HCT116 (cell line): ENCODE measurements around the gene CLASP1. TPM values are rescaled to one million over a fixed set of nuclear protein-coding genes. Genes with fewer than 3 reads are reported as not detected.
A peak's percentile ranks its signal among the peaks of the same experiment; 100 is the strongest.

Experiments
- ATAC-seq: fragments of 200-7000 bp; cut with Tn5 transposase; 2 replicates; pipeline ENCODE4 v1.9.1; 2020; ENCODE audit warnings: mild to moderate bottlenecking, moderate library complexity
- BruUV-seq: library from RNA; stranded (reverse); fragments of 400-500 nt; replicated peaks from 2 replicates; lab custom pipeline; 2021; lab: Mats Ljungman, UMichigan
- CTCF ChIA-PET: fragments of 300-600 bp; sonication (Branson Sonifier 250); formaldehyde crosslinking; loops from one replicate; lab custom pipeline; 2021; ENCODE audit warnings: antibody characterized with exemption; lab: Charles Lee
- POLR2A ChIA-PET: fragments of 300-600, 350-600 bp; sonication (Branson Sonifier 250); formaldehyde crosslinking; loops from one replicate; lab custom pipeline; 2021; ENCODE audit warnings: antibody characterized with exemption; lab: Charles Lee
- RAD21 ChIA-PET, 2 experiments: fragments of 300-600 bp; sonication (Branson Sonifier 250); formaldehyde crosslinking; loops; one replicate each; lab custom pipeline; 2023; ENCODE audit warnings: low total read pairs in 2 of 2; ENCODE audit not compliant: uncharacterized antibody in 2 of 2, unreplicated experiment in 2 of 2, low non-redundant PET in 1 of 2; lab: Charles Lee
- DNase-seq: peaks from one replicate; pipeline ENCODE4 v3.0.0-alpha.2; 2010; ENCODE audit warnings: low read depth, low spot score
- H2AFZ ChIP-seq: fragments of 200-600 bp; shearing (Covaris generic), sonication (generic); 2 replicates; pipeline ENCODE4 v1.6.1; 2017; ENCODE audit warnings: low read depth, mixed run types, mixed read lengths, antibody characterized with exemption, low read length; ENCODE audit not compliant: poor library complexity, severe bottlenecking
- H3K27ac ChIP-seq: 2 replicates; pipeline ENCODE4 v1.5.1; 2012; ENCODE audit warnings: low read depth, low read length
- H3K27me3 ChIP-seq: fragments of 200-600 bp; sonication (generic); 2 replicates; pipeline ENCODE4 v1.6.1; 2016; ENCODE audit warnings: mixed run types, low read length, mixed read lengths; ENCODE audit not compliant: insufficient read depth
- H3K36me3 ChIP-seq, 2 experiments: fragments of 200-500 bp in 1 of 2; fragments of 200-600 bp in 1 of 2; sonication (Bioruptor generic) in 1 of 2; sonication (generic) in 1 of 2; 2 replicates each; pipeline versions ENCODE4 v1.5.1 to v1.6.1; 2014 to 2016; ENCODE audit warnings: low read length in 2 of 2, inconsistent platforms in 1 of 2, mixed read lengths in 1 of 2, mixed run types in 1 of 2; ENCODE audit not compliant: insufficient read depth in 2 of 2, control insufficient read depth in 1 of 2
- H3K4me1 ChIP-seq, 2 experiments: fragments of 200-600 bp in 1 of 2; sonication (generic) in 1 of 2; 2 replicates each; pipeline versions ENCODE4 v1.5.1 to v1.6.1; 2012 to 2017; ENCODE audit warnings: low read length in 2 of 2, inconsistent platforms in 1 of 2, mild to moderate bottlenecking in 1 of 2, mixed read lengths in 1 of 2, mixed run types in 1 of 2, moderate library complexity in 1 of 2; ENCODE audit not compliant: insufficient read depth in 2 of 2, control insufficient read depth in 1 of 2
- H3K4me2 ChIP-seq: fragments of 200-600 bp; sonication (generic); 2 replicates; pipeline ENCODE4 v1.6.1; 2017; ENCODE audit warnings: mixed run types, low read length, mixed read lengths
- H3K4me3 ChIP-seq, 2 experiments: fragments of 200-600 bp in 1 of 2; sonication (generic) in 1 of 2; replicated peaks in 1 of 2; 2 replicates each; pipeline ENCODE4 v1.5.1; 2011 to 2016; ENCODE audit warnings: low read length in 2 of 2, control low read depth in 1 of 2, low read depth in 1 of 2, mild to moderate bottlenecking in 1 of 2, mixed read lengths in 1 of 2, mixed run types in 1 of 2
- H3K79me2 ChIP-seq: fragments of 200-600 bp; sonication (generic); 2 replicates; pipeline ENCODE4 v1.6.1; 2017; ENCODE audit warnings: mild to moderate bottlenecking, mixed run types, low read length, moderate library complexity, mixed read lengths; ENCODE audit not compliant: insufficient read depth
- H3K9ac ChIP-seq: fragments of 200-600 bp; sonication (generic); 2 replicates; pipeline ENCODE4 v1.6.1; 2016; ENCODE audit warnings: low read length, mixed read lengths
- H3K9me2 ChIP-seq: fragments of 200-600 bp; sonication (generic), shearing (Covaris generic); 2 replicates; pipeline ENCODE4 v1.6.1; 2017; ENCODE audit warnings: mixed run types, mild to moderate bottlenecking, moderate library complexity; ENCODE audit not compliant: insufficient read depth
- H3K9me3 ChIP-seq, 2 experiments: fragments of 200-500 bp in 1 of 2; fragments of 200-600 bp in 1 of 2; sonication (Bioruptor generic) in 1 of 2; sonication (generic) in 1 of 2; 2 replicates each; pipeline ENCODE4 v1.6.1; 2014 to 2017; ENCODE audit warnings: low read length in 2 of 2, mixed read lengths in 2 of 2, inconsistent platforms in 1 of 2, low read depth in 1 of 2, mild to moderate bottlenecking in 1 of 2, mixed run types in 1 of 2, moderate library complexity in 1 of 2; ENCODE audit not compliant: control insufficient read depth in 1 of 2, insufficient read depth in 1 of 2
- H4K20me1 ChIP-seq: fragments of 200-600 bp; sonication (generic), shearing (Covaris generic); 2 replicates; pipeline ENCODE4 v1.6.1; 2017; ENCODE audit warnings: mixed run types, mild to moderate bottlenecking, moderate library complexity; ENCODE audit not compliant: insufficient read depth
- ATF3 ChIP-seq: IDR thresholded peaks from 2 replicates; pipeline ENCODE4 v1.6.1; 2012
- EGR1 ChIP-seq: IDR thresholded peaks from 2 replicates; pipeline ENCODE4 v1.6.1; 2012; ENCODE audit warnings: low read depth
- FOSL1 ChIP-seq: IDR thresholded peaks from 2 replicates; pipeline ENCODE4 v1.6.1; 2012; ENCODE audit warnings: low read depth
- JUND ChIP-seq: IDR thresholded peaks from 2 replicates; pipeline ENCODE4 v1.6.1; 2012
- POLR2AphosphoS5 ChIP-seq: IDR thresholded peaks from 2 replicates; pipeline ENCODE4 v1.6.1; 2011; ENCODE audit warnings: mild to moderate bottlenecking, low read depth, low read length, moderate library complexity
- RAD21 ChIP-seq: IDR thresholded peaks from 2 replicates; pipeline ENCODE4 v1.6.1; 2012; ENCODE audit warnings: low read depth, mild to moderate bottlenecking
- SP1 ChIP-seq: IDR thresholded peaks from 2 replicates; pipeline ENCODE4 v1.6.1; 2012; ENCODE audit warnings: low read depth
- TCF7L2 ChIP-seq: IDR thresholded peaks from 2 replicates; pipeline ENCODE4 v1.7.0; 2011; ENCODE audit warnings: borderline replicate concordance, inconsistent platforms; ENCODE audit not compliant: insufficient read depth, insufficient read length; ENCODE audit errors: extremely low read depth
- YY1 ChIP-seq: IDR thresholded peaks from 2 replicates; pipeline ENCODE4 v1.6.1; 2011; ENCODE audit warnings: low read length, low read depth, moderate library complexity, mild to moderate bottlenecking; ENCODE audit not compliant: insufficient replicate concordance; ENCODE audit errors: extremely low read depth
- ZBTB33 ChIP-seq: IDR thresholded peaks from 2 replicates; pipeline ENCODE4 v1.6.1; 2011; ENCODE audit warnings: mild to moderate bottlenecking, low read length, moderate library complexity; ENCODE audit not compliant: insufficient replicate concordance; ENCODE audit errors: extremely low read depth
- ZFX ChIP-seq: fragments of 450-650 bp; IDR thresholded peaks from 2 replicates; pipeline ENCODE4 v1.6.1; 2017
- ZNF274 ChIP-seq: fragments of 200-500 bp; sonication (Bioruptor generic); IDR thresholded peaks from 2 replicates; pipeline ENCODE4 v1.6.1; 2014; ENCODE audit warnings: mild to moderate bottlenecking, low read depth, low read length, inconsistent platforms
- intact Hi-C: fragments of 100-400 bp; cut with micrococcal nuclease; formaldehyde crosslinking; loops from 2 replicates; pipeline ENCODE4 v1.10.0; 2022
- total RNA-seq: library from RNA; stranded (reverse); gene quantifications from one replicate; pipeline ENCODE4 v1.2.1, GENCODE V29; 2021; ENCODE audit not compliant: unreplicated experiment

The CLASP1 gene
- total RNA-seq, 1 experiment from 2014 or later: 41.9 TPM

- ChIA-PET CTCF (no interaction called here), RAD21 (no interaction called here), POLR2A (interaction anchor here (0.8 to 4.1 kb wide), 2 partner anchors 167 to 458 kb away, joined by 3 to 46 read pairs; no protein-coding TSS in a partner anchor)
- Histone ChIP-seq H3K27ac (no peak overlapping the region), H3K9ac (no peak overlapping the region), H4K20me1 (no peaks in the 10 kb centered on the region), H3K4me2 (peak overlapping the region; percentile 4; the same call in 1 of the 2 replicates), H3K9me2 (no peaks in the 10 kb centered on the region), H3K9me3 (no peaks in the 10 kb centered on the region), H2AFZ (no peak overlapping the region), H3K36me3 (no peaks in the 10 kb centered on the region), H3K79me2 (peaks cover 20% of the 10 kb centered on the region), H3K4me1 (peaks cover 15 to 31% of the 10 kb centered on the region in 2 experiments), H3K4me3 (no peak overlapping the region), H3K27me3 (no peaks in the 10 kb centered on the region)
- no TSS peak for BruUV-seq
- ATAC-seq (no peak), DNase-seq (peak; percentile 7)
- TF ChIP-seq FOSL1: no peak
- no peak for TF ChIP-seq ZBTB33
- TF ChIP-seq ZFX: no peak
- no peak for TF ChIP-seq YY1
- TF ChIP-seq SP1: no peak
- no peak for TF ChIP-seq EGR1
- no peak for TF ChIP-seq JUND
- TF ChIP-seq POLR2AphosphoS5: no peak
- no peak for TF ChIP-seq RAD21
- no peak for TF ChIP-seq ZNF274
- TF ChIP-seq ATF3: no peak
- no peak for TF ChIP-seq TCF7L2
- intact Hi-C loops: loop anchor here (5.0 kb wide), 1 partner anchor 451 kb away; no protein-coding TSS in a partner anchor
Measured at GRCh38 chr2:121532894-121533293, 116.4 kb downstream of the CLASP1 start.
